Posterior vena cava (tissue), 2 donors: ENCODE measurements around the gene PPP1R12A. TPM values are rescaled to one million over a fixed set of nuclear protein-coding genes. Genes with fewer than 3 reads are reported as not detected.

Source experiments
- DNase-seq: peaks from one replicate; pipeline ENCODE4 v3.0.0-alpha.2; 2020; ENCODE audit warnings: low spot score
- intact Hi-C, 2 donors: fragments of 100-400 bp; cut with DNase I; formaldehyde crosslinking; loops; one replicate each; pipeline versions ENCODE4 v1.14.1 to v1.14.2; 2022 to 2023
- total RNA-seq, 2 donors: library from RNA; stranded (reverse); fragmentation: NEBNext Ultra II Directional; extraction: Animal tissue kit (Norgen Biotek cat#: 25700); gene quantifications; one replicate each; pipeline ENCODE4 v1.2.1, GENCODE V29; 2021
- donor health status: DM: yes; HTN: yes; CAD: no.
- donor health status: DM: yes; HTN: yes; CAD: no.

The PPP1R12A gene
- total RNA-seq, 2 donors from 2014 or later: 220 to 239 TPM

- no peak for DNase-seq
- intact Hi-C loops: no loop called here
Observed at GRCh38 chr12:79870916-79871315, 64.0 kb downstream of the PPP1R12A start.

DNA sequence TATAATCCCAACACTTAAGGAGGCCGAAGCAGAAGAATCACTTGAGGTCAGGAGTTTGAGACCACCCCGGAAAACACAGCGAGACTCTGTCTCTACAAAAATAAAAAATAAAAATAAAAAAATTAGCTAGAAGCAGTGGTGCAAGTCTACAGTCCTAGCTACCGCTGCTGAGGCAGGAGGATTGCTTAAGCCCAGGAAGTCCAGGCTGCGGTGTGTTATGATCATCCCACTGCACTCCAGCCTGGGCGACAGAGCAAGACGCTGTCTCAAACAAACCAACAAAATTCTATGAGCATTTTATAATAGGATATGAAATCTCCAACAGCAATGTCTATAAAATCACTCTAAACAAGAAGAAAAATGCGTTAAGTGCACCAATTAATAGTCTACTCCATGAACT lies 75.3 kb downstream of the PPP1R12A start:
- intact Hi-C loops: no loop called here
- DNase-seq: no peak

DNA sequence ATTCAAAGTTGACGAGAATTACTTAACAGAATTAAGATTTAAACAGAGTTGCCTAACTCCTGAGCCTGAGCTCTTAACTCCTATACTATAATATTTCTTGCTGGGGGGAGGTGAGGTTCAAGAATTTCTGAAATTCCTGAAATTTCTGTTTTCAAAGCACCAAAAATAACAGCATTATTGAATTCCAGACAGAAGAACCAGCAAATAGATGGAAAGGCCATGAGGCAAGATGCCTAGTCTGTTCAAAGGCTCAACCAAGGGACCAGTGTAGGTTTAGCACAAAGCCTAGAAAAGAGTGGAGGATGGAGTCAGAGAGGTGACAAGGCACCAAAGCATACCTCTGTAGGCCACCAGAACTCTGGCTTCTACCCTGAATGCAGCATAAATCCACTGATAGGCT lies 76.4 kb downstream of the PPP1R12A start:
- DNase-seq: no peak
- intact Hi-C loops: no loop called here

- intact Hi-C loops: no loop called here
- no peak for DNase-seq
Observed at GRCh38 chr12:79857675-79858074, 77.2 kb downstream of the PPP1R12A start.

- DNase-seq: no peak
- intact Hi-C loops: no loop called here
Observed at GRCh38 chr12:79850610-79851299, 84.1 kb downstream of the PPP1R12A start.

GRCh38 chr12:79848339-79848738 lies 86.6 kb downstream of the PPP1R12A start:
- intact Hi-C loops: no loop called here
- no peak for DNase-seq

GRCh38 chr12:79847417-79847816 lies 87.5 kb downstream of the PPP1R12A start:
- intact Hi-C loops: no loop called here
- no peak for DNase-seq

- intact Hi-C loops: no loop called here
- no peak for DNase-seq
Observed at GRCh38 chr12:79844693-79845092, 90.2 kb downstream of the PPP1R12A start.

DNA sequence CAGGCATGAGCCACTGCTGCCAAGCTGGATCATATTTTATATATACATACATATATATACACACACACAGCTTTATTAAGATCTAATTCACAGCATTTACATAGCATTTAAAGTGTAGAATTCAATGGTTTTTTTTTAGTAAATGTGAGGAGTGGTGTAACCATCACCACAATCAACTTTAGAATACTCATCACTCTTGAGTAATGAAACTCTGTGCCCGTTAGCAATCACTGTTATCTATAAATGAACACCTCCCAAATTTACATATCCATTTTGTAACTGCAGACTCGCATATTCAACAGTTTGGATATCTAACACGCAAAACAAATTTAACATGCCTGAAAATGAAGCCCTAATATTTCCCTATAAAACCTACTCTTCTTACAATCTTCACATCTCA lies 90.9 kb downstream of the PPP1R12A start:
- no peak for DNase-seq
- intact Hi-C loops: no loop called here

DNA sequence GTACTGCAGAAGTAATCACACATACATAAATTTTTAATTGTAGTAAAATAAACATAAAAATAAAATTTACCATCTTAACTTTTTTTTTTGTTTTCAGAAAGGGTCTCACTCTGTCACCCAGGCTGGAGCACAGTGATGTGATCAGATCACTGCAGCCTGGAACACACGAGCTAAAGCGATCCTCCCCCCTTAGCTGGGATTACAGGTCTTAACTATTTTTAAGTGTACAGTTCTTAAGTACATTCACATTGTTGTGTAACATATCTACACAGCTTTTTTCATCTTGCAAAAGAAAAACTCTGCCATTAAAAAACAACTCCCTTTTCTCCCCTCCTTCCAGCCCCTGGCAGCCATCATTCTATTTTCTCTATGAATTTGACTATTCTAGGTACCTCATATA lies 92.3 kb downstream of the PPP1R12A start:
- intact Hi-C loops: no loop called here
- no peak for DNase-seq

DNA sequence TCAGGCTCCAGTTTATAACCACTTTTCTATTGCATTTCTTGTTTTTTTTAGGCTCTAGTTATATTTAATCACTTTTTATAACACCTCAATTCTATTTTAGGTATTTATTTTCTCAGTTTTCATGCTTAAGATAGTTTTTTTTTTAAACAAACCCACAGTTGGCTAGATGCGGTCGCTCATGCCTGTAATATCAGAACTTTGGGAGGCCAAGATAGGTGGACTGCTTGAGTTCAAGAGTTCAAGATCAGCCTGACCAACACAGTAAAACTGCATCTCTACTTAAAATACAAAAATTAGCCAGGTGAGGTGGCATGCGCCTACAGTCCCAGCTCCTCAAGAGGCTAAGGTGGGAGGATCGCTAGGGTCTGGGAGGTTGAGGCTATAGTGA lies 93.0 kb downstream of the PPP1R12A start:
- DNase-seq: no peak
- intact Hi-C loops: no loop called here

DNA sequence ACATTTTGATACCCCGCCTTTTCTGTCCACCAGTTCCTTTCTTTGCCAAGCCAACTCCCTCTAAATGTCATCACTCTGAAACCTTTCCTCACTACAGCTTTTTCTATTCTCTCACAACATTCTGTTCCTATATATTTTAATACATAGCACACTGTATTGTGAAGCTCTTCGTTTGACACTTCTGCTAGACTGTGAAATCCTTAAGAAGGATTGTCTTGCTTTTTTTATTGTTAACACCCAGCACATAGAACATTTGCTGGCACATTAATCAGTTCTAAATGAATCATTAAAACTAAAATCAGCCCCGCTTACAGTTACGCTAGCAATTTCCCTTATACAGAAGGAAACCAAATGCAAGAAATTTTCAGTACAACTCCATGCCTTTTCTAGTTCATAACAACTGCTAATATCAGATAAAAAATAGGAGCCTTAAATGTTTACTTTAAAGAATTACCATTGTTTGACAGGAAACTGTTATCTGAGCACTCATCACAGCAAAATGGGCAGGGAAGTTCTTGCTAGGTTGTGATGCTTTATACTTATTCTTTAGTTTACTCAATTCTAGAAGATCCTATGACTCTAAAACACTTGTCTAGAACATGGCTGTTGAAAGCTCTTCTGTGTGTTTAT lies 93.5 kb downstream of the PPP1R12A start:
- intact Hi-C loops: no loop called here
- DNase-seq: no peak

DNA sequence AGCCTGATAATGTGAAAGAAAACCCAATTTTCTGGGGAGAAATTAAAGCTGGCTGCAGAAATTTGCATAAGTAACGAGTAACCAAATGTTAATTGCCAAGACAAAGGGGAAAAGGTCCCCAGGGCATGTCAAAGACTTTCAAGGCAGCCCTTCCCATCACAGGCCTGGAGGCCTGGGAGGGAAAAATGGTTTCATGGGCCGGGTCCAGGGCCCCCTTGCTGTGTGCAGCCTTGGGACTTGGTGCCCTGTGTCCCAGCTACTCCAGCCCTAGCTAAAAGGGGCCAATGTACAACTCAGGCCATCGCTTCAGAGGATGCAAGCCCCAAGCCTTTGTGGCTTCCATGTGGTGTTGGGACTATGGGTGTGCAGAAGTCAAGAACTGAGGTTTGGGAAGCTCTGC lies 96.5 kb downstream of the PPP1R12A start:
- intact Hi-C loops: no loop called here
- DNase-seq: no peak

DNA sequence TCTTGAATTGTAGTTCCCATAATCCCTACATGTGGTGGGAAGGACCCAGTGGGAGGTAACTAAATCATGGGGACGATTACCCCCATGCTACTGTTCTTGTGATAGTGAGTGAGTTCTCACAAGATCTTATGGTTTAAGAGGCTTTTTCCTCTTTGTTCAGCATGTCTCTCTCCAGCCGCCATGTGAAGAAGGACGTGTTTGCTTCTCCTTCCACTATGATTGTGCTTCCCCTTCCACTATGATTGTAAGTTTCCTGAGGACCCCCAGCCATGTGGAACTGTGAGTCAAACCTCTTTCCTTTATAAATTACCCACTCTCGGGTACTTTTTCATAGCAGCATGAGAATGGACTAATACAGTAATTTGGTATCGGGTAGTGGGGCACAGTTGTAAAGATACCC lies 97.3 kb downstream of the PPP1R12A start:
- intact Hi-C loops: no loop called here

GRCh38 chr12:79835377-79835843 lies 99.5 kb downstream of the PPP1R12A start:
- intact Hi-C loops: no loop called here
- DNase-seq: no peak

More for the DNA sequence above, 97.3 kb downstream of the PPP1R12A start:
- no peak for DNase-seq

- intact Hi-C loops: no loop called here
- no peak for DNase-seq
Observed at GRCh38 chr12:79834712-79835376, 100.1 kb downstream of the PPP1R12A start.

DNA sequence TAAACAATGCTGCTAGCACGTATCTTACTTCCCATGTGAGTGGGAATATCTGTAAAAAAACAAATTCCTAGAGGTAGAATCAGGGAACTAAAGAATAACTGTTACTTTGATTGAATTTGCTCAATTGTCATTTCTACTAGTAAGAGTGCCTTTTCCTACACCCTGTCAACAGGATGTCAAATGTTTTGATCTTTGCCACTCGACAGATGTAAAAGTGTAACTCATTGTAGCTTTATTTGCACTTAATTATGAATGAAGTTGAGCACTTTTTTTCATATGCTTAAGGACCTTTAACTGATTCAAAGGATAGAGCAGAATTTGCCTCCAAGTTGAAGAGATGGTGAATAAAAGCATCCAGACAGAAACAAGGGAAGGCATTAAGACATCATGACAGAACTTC lies 104.5 kb downstream of the PPP1R12A start:
- no peak for DNase-seq
- intact Hi-C loops: no loop called here

DNA sequence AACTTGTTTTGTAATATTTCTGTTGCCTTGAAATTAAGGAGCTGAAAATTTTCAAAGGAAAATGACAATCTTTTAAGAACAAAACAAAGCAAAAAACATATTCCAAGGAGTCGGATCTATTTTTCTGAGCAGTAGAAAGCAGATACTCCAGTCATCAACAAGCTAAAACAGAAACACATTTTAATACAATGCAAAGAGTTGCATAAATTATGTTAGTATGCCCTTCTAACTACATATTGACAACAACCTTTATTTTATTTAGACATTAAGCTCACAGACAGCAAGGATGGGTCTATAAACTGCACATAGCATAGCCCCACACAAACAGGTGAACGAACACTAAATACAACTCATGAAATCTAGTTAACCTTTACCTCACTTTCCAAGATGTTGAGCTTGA lies 106.0 kb downstream of the PPP1R12A start:
- DNase-seq: no peak
- intact Hi-C loops: no loop called here

DNA sequence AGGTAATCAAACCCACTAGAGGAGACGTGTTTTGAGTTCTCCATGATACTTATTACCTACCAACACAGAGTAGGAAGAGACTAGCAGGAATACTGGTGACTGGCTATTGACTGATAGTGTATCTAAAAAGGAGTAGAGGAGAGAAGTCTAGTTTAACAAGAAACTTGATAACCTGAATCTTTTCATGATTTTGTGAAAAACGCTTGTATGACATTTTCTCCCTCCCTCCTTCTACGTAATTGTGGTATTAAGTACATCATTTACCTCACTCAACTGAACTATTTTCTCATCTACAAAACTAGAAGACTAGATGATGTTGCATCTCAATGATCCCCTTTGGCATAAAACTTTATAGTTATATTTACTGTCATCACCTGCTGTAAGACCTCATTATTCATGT lies 107.4 kb downstream of the PPP1R12A start:
- intact Hi-C loops: no loop called here
- DNase-seq: no peak

GRCh38 chr12:79826267-79827128 lies 108.4 kb downstream of the PPP1R12A start:
- DNase-seq: no peak
- intact Hi-C loops: no loop called here
